ENCODE results near the gene GRM4.

DNA sequence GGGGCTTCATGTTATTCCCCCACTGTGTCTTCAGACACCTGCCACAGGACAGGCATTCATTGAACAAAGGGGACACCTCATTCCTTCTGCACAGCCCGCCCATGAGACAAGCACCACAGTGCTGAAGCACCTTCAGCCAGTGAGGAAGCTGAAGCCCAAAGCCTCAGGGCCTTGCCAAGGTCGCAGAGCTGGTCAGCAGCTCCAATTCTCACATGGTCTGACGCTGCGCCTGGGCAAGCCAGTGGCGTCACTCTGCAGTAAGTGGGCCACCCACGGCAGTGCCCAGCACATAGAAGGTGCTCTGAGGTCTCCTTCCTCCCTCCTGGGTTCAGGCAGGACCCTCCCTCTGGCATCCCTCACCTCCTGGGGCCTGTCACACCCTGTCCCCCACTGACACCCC lies 43.2 kb downstream of the GRM4 start:
- TF ChIP-seq, protein P1, sequence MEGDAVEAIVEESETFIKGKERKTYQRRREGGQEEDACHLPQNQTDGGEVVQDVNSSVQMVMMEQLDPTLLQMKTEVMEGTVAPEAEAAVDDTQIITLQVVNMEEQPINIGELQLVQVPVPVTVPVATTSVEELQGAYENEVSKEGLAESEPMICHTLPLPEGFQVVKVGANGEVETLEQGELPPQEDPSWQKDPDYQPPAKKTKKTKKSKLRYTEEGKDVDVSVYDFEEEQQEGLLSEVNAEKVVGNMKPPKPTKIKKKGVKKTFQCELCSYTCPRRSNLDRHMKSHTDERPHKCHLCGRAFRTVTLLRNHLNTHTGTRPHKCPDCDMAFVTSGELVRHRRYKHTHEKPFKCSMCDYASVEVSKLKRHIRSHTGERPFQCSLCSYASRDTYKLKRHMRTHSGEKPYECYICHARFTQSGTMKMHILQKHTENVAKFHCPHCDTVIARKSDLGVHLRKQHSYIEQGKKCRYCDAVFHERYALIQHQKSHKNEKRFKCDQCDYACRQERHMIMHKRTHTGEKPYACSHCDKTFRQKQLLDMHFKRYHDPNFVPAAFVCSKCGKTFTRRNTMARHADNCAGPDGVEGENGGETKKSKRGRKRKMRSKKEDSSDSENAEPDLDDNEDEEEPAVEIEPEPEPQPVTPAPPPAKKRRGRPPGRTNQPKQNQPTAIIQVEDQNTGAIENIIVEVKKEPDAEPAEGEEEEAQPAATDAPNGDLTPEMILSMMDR (conservative IDR thresholded peaks at IDR 0.05; ENCODE audit: low read depth, low read length), result no peak
- TF ChIP-seq EZH2 (IDR thresholded peaks at IDR 0.05; ENCODE audit: low read length, unreplicated experiment) (no peak), EZH2phosphoT487 (IDR thresholded peaks at IDR 0.05; ENCODE audit: borderline replicate concordance, low read length) (no peak)
